NT2/D1 (cell line): ENCODE measurements around the gene HSDL2.
"Not testable (repeated sequence)": the region's sequence is repeated elsewhere in the genome, so short reads cannot be mapped to it uniquely, and the experiment has no call there.

Experiments
- YY1 ChIP-seq: IDR thresholded peaks from 2 replicates; pipeline ENCODE4 v1.6.1; 2011; ENCODE audit not compliant: insufficient read length, insufficient read depth
- ZNF274 ChIP-seq: IDR thresholded peaks from 2 replicates; pipeline ENCODE4 v1.6.1; 2011; ENCODE audit warnings: mild to moderate bottlenecking, low read depth, low read length

DNA sequence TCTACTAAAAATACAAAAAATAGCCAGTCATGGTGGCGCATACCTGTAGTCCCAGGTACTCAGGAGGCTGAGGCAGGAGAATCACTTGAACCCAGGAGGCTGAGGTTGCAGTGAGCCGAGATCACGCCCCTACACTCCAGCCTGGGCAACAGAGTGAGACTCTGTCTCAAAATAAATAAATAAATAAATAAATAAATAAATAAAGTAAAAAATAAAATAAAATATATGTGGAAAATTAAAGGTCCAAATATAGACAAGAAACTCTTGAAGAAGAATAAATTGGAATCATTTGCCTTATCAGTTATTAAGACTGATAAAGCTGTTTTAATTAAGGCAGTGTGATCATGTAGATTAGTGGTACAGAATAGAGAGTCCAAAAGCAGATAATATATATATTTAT is 10.0 kb downstream of the HSDL2 start:
- not testable (repeated sequence) for TF ChIP-seq YY1, ZNF274
